HG03196 (cell line): ENCODE data around the gene TSPO.
A peak's percentile ranks its signal among the peaks of the same experiment; 100 is the strongest.

Experiments
- ATAC-seq: cut with Tn5 transposase; IDR thresholded peaks from one replicate; pipeline ENCODE4 v1.9.1; 2021; ENCODE audit not compliant: unreplicated experiment

Gene TSPO

GRCh38 chr22:43174941-43175531, 23.7 kb downstream of the TSPO start:
- no peak for ATAC-seq

- ATAC-seq = no peak
Measured at GRCh38 chr22:43176090-43176489, 24.7 kb downstream of the TSPO start.

GRCh38 chr22:43177479-43177878, 26.1 kb downstream of the TSPO start:
- no peak for ATAC-seq

GRCh38 chr22:43179146-43179910, 28.0 kb downstream of the TSPO start:
- no peak for ATAC-seq

- ATAC-seq = no peak
Measured at GRCh38 chr22:43179911-43180195, 28.5 kb downstream of the TSPO start.

GRCh38 chr22:43180670-43181069, 29.3 kb downstream of the TSPO start:
- ATAC-seq = no peak

- ATAC-seq = no peak
Measured at GRCh38 chr22:43181321-43182076, 30.1 kb downstream of the TSPO start.

- no peak for ATAC-seq
Measured at GRCh38 chr22:43182118-43182517, 30.8 kb downstream of the TSPO start.

- no peak for ATAC-seq
Measured at GRCh38 chr22:43182726-43183125, 31.4 kb downstream of the TSPO start.

GRCh38 chr22:43183496-43184277, 32.3 kb downstream of the TSPO start:
- no peak for ATAC-seq

- ATAC-seq = no peak
Measured at GRCh38 chr22:43185860-43186261, 34.5 kb downstream of the TSPO start.

- ATAC-seq = peak; percentile 56
Measured at GRCh38 chr22:43186272-43187170, 35.2 kb downstream of the TSPO start, which contains the start of gene TTLL12. Gene TTLL12 (minus strand): TSS chr22:43187134. CDS start chr22:43187069, 65 bp downstream.

- peak; percentile 71 for ATAC-seq
Measured at GRCh38 chr22:43187171-43188099, 36.1 kb downstream of the TSPO start.

GRCh38 chr22:43188829-43189545, 37.6 kb downstream of the TSPO start:
- ATAC-seq = no peak

- no peak for ATAC-seq
Measured at GRCh38 chr22:43191831-43192230, 40.5 kb downstream of the TSPO start.

- ATAC-seq = no peak
Measured at GRCh38 chr22:43197271-43197941, 46.0 kb downstream of the TSPO start.

- ATAC-seq = no peak
Measured at GRCh38 chr22:43198126-43198525, 46.8 kb downstream of the TSPO start.

- ATAC-seq = no peak
Measured at GRCh38 chr22:43198936-43199335, 47.6 kb downstream of the TSPO start.
